Upper lobe of left lung (tissue), 6 donors: ENCODE data around the gene GAB4. TPM values are rescaled to one million over a fixed set of nuclear protein-coding genes. Genes with fewer than 3 reads are reported as not detected.
"Not testable (repeated sequence)": the region's sequence is repeated elsewhere in the genome, so short reads cannot be mapped to it uniquely, and the experiment has no call there.

Source experiments
- ATAC-seq, 2 donors: fragments of 200-7000 bp; cut with Tn5 transposase; one replicate each; pipeline ENCODE4 v1.9.1; 2022; ENCODE audit warnings: mild to moderate bottlenecking in 2 of 2, moderate library complexity in 2 of 2; ENCODE audit not compliant: low FRiP score in 2 of 2
- DNase-seq, 2 donors: peaks; one replicate each; pipeline ENCODE4 v3.0.0-alpha.2; 2019 to 2020
- H3K27ac ChIP-seq, 4 donors: fragments of 200-600 bp; sonication (generic); one replicate each; pipeline ENCODE4 v1.5.1; 2016 to 2019
- H3K27me3 ChIP-seq, 4 donors: fragments of 200-600 bp; sonication (generic); one replicate each; pipeline ENCODE4 v1.5.1; 2017 to 2019
- H3K36me3 ChIP-seq, 4 donors: fragments of 200-600 bp; sonication (generic); one replicate each; pipeline ENCODE4 v1.5.1; 2016 to 2019
- H3K4me1 ChIP-seq, 4 donors: fragments of 200-600 bp; sonication (generic); one replicate each; pipeline ENCODE4 v1.5.1; 2018 to 2019
- H3K4me3 ChIP-seq, 4 donors: fragments of 200-600 bp; sonication (generic); one replicate each; pipeline ENCODE4 v1.5.1; 2017 to 2019; ENCODE audit warnings: mild to moderate bottlenecking in 2 of 4, moderate library complexity in 1 of 4
- H3K9me3 ChIP-seq, 4 donors: fragments of 200-600 bp; sonication (generic); one replicate each; pipeline ENCODE4 v1.5.1; 2018 to 2019
- CTCF ChIP-seq, 6 experiments: fragments of 450-650 bp in 4 of 6; fragments of 200-600 bp in 2 of 6; sonication (generic) in 2 of 6; IDR thresholded peaks; one replicate each; pipeline ENCODE4 v1.5.1; 2016 to 2019; ENCODE audit warnings: antibody characterized with exemption in 6 of 6
- EP300 ChIP-seq, 4 donors: sonication (generic); formaldehyde crosslinking; IDR thresholded peaks; one replicate each; pipeline ENCODE4 v1.5.1; 2017; ENCODE audit warnings: antibody characterized with exemption in 4 of 4, control low read depth in 2 of 4
- POLR2A ChIP-seq, 4 donors: fragments of 450-650 bp; IDR thresholded peaks; one replicate each; pipeline ENCODE4 v1.5.1; 2016 to 2017; ENCODE audit warnings: antibody characterized with exemption in 4 of 4, mild to moderate bottlenecking in 2 of 4
- POLR2AphosphoS5 ChIP-seq, 2 donors: sonication (generic); formaldehyde crosslinking; IDR thresholded peaks; one replicate each; pipeline ENCODE4 v1.5.1; 2017; ENCODE audit warnings: antibody characterized with exemption in 2 of 2
- WGBS, 2 donors: methylation state at CpG; one replicate each; pipeline ENCODE4 v1.1.5; 2017 to 2018; 5-methylcytosine and 5-hydroxymethylcytosine counted together
- total RNA-seq, 6 donors: library from RNA; depleted of rRNA in 4 of 6; stranded (reverse); fragments of >200 nt in 4 of 6; gene quantifications; one replicate each; pipeline versions ENCODE4 v1.1.0 to v1.2.1, GENCODE V29; 2016 to 2021
- donor health status: DM: no; HTN: no; CAD: no; lungs with moderate emphysema.
- donor health status: DM: no; HTN: yes; CAD: no; lungs with severe emphysema.

Gene GAB4
- total RNA-seq, 6 donors from 2014 or later, result not detected

- not testable (repeated sequence) for H3K4me3 ChIP-seq, H3K27ac ChIP-seq, H3K27me3 ChIP-seq, H3K36me3 ChIP-seq, H3K4me1 ChIP-seq, H3K9me3 ChIP-seq, DNase-seq
- WGBS, 2 donors, result 76 to 78% methylated on average over 6 of the region's 6 CpGs
- ATAC-seq, result peak in 1 of 2 donors; percentile 23
These were observed 7.5 kb upstream of the GAB4 start for GRCh38 chr22:17015552-17015951.

- not testable (repeated sequence) for DNase-seq, ATAC-seq, H3K27me3 ChIP-seq, H3K27ac ChIP-seq, H3K9me3 ChIP-seq, H3K36me3 ChIP-seq, H3K4me1 ChIP-seq, H3K4me3 ChIP-seq
- WGBS, 2 donors, result 60 to 68% methylated on average over 3 of the region's 3 CpGs
These were observed 6.0 kb upstream of the GAB4 start for GRCh38 chr22:17014101-17014440.

- no peak overlapping the region for H3K27ac ChIP-seq
These were observed 5.5 kb upstream of the GAB4 start for GRCh38 chr22:17013396-17014100.

GRCh38 chr22:17012267-17012666 lies 4.2 kb upstream of the GAB4 start:
- H3K4me3 ChIP-seq, result no peak overlapping the region
- H3K27ac ChIP-seq, result no peak overlapping the region
- TF ChIP-seq POLR2AphosphoS5 (IDR thresholded peaks at IDR 0.05), result no peak
- TF ChIP-seq CTCF (IDR thresholded peaks at IDR 0.05), result no peak
- TF ChIP-seq EP300 (IDR thresholded peaks at IDR 0.05), result no peak
- no peak for TF ChIP-seq POLR2A (IDR thresholded peaks at IDR 0.05)
- no peaks in the 10 kb centered on the region for H3K4me1 ChIP-seq
- no peaks in the 10 kb centered on the region for H3K27me3 ChIP-seq
- H3K9me3 ChIP-seq, result no peaks in the 10 kb centered on the region
- 65 to 85% methylated on average over 2 to 4 of the region's 4 CpGs for WGBS, 2 donors
- DNase-seq (peak in 1 of 2 donors; percentile 28), ATAC-seq (no peak)
- no peaks in the 10 kb centered on the region for H3K36me3 ChIP-seq

More at GRCh38 chr22:17013396-17014100, 5.5 kb upstream of the GAB4 start:
- WGBS, 2 donors, result 96 to 97% methylated on average over 2 of the region's 2 CpGs
- Histone ChIP-seq H3K9me3 (no peaks in the 10 kb centered on the region), H3K4me1 (no peaks in the 10 kb centered on the region), H3K4me3 (no peak overlapping the region), H3K27me3 (no peaks in the 10 kb centered on the region), H3K36me3 (no peaks in the 10 kb centered on the region)
- ATAC-seq (no peak), DNase-seq (no peak)
- TF ChIP-seq EP300 (IDR thresholded peaks at IDR 0.05), result no peak
- TF ChIP-seq POLR2A (IDR thresholded peaks at IDR 0.05), result no peak
- no peak for TF ChIP-seq CTCF (IDR thresholded peaks at IDR 0.05)
- TF ChIP-seq POLR2AphosphoS5 (IDR thresholded peaks at IDR 0.05), result no peak

- Histone ChIP-seq H3K9me3 (peaks cover 0 to 4% (median 0%) of the 10 kb centered on the region in 4 donors), H3K36me3 (no peaks in the 10 kb centered on the region), H3K4me1 (no peaks in the 10 kb centered on the region), H3K27ac (no peak overlapping the region), H3K4me3 (no peak overlapping the region), H3K27me3 (no peaks in the 10 kb centered on the region)
- 74% methylated on average over 9 of the region's 9 CpGs for WGBS, 2 donors
- DNase-seq (no peak), ATAC-seq (peak; percentile 11)
- no peak for TF ChIP-seq EP300 (IDR thresholded peaks at IDR 0.05)
- no peak for TF ChIP-seq POLR2AphosphoS5 (IDR thresholded peaks at IDR 0.05)
- TF ChIP-seq CTCF (IDR thresholded peaks at IDR 0.05), result no peak
- no peak for TF ChIP-seq POLR2A (IDR thresholded peaks at IDR 0.05)
These were observed 1.7 kb upstream of the GAB4 start for GRCh38 chr22:17009640-17010291.

GRCh38 chr22:17007257-17007656 lies 765 bp downstream of the GAB4 start:
- Histone ChIP-seq H3K4me3 (no peak overlapping the region), H3K36me3 (no peaks in the 10 kb centered on the region), H3K9me3 (peaks cover 0 to 4% (median 0%) of the 10 kb centered on the region in 4 donors), H3K27ac (no peak overlapping the region), H3K4me1 (no peaks in the 10 kb centered on the region), H3K27me3 (no peaks in the 10 kb centered on the region)
- 26 to 29% methylated on average over 17 to 22 of the region's 22 CpGs for WGBS, 2 donors
- DNase-seq (peak in 1 of 2 donors; percentile 39), ATAC-seq (no peak)
- no peak for TF ChIP-seq POLR2AphosphoS5 (IDR thresholded peaks at IDR 0.05)
- no peak for TF ChIP-seq CTCF (IDR thresholded peaks at IDR 0.05)
- no peak for TF ChIP-seq POLR2A (IDR thresholded peaks at IDR 0.05)
- TF ChIP-seq EP300 (IDR thresholded peaks at IDR 0.05), result no peak
